ENCODE results near the gene USP7.
"Not testable (repeated sequence)": the region's sequence is repeated elsewhere in the genome, so short reads cannot be mapped to it uniquely, and the experiment has no call there.

USP7 gene

GRCh38 chr16:8921347-8921984 is 42.2 kb downstream of the USP7 start:
- no peak for DNase-seq

GRCh38 chr16:8920645-8921346 is 42.9 kb downstream of the USP7 start:
- no peak for DNase-seq

DNA sequence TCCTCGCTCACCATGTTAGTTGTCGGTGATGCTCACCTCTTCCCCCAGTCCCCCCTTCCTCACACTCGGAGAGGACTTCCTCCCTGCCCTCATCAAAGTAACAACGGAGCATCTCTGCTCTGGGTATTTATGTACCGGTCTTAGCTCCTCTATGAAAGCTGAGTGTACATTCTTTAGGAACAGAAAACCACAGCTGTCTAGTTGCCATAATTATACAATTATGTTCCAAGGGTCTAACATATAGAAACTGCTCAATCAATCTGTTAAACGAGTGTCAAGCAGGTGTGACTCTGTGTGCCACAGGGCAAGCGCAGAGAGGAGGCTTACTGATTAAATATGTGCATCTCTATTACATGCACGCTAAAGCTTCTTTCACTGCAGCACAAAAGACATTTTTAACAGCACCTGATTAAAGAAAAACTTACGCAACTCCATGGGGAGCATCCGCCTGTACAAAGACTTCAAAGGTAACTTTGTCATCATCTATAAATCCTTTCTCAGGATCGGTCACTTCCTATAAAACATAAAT is 43.7 kb downstream of the USP7 start:
- DNase-seq = no peak

GRCh38 chr16:8919089-8919933 is 44.4 kb downstream of the USP7 start:
- DNase-seq = no peak

GRCh38 chr16:8917336-8917735 is 46.4 kb downstream of the USP7 start:
- DNase-seq = not testable (repeated sequence)

DNA sequence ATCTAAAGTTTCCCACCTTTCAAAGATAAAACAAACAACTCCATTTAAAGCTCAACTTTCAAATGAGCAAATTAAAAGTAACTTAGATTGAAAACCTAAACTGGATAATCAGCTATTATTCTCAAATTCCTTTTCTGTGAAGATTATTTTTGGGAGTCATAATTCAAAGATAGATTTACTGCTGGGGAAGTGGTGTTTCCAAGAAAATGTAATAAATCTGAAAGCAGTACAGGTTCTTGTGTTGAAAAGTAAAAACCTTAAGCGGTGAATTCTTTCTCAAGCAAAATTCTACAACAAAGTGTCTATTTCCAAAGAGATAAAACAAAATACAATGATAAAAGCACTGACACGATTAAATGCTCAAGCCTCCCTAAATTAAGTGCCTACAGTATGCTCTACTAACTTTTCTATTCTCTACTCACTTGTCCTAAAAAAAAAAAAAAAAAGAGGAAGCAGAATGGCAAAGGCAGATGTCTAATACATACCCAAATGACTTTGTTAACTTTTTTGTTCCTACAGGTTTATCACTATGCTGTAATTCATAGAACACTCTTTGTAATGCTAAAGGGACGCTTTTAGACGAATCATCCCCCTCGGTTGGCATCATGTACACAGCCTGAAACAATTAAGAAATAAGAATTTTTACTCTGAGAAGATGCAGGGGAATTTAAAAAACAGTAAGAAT is 47.0 kb downstream of the USP7 start:
- DNase-seq = no peak

GRCh38 chr16:8915722-8916301 is 47.9 kb downstream of the USP7 start:
- DNase-seq = no peak

DNA sequence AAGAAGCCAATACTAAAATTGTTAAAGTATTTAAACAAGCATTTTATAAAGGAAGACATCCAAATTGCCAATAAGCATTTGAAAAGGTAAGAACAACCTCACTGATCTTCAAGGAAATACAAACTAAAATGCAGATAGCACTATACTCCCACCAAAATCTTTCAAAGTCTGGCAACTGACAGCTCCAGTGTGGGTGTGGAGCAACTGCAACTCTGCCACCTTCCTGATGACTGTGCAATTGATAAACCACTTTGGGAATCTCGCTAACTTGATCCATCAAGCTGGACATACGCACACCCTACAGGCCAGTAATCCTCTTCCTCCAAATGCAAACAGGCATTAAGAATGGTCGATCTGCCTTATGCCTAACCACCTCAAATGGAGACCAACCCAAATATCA is 49.6 kb downstream of the USP7 start:
- DNase-seq = no peak

- no peak for DNase-seq
These were observed 50.9 kb downstream of the USP7 start for GRCh38 chr16:8912793-8913192.

GRCh38 chr16:8910811-8911210 is 52.9 kb downstream of the USP7 start:
- DNase-seq = no peak

- DNase-seq = no peak
These were observed 54.8 kb downstream of the USP7 start for GRCh38 chr16:8908810-8909468.

- DNase-seq = no peak
These were observed 56.6 kb downstream of the USP7 start for GRCh38 chr16:8907096-8907495.

- DNase-seq = no peak
These were observed 57.7 kb downstream of the USP7 start for GRCh38 chr16:8905795-8906591.

DNA sequence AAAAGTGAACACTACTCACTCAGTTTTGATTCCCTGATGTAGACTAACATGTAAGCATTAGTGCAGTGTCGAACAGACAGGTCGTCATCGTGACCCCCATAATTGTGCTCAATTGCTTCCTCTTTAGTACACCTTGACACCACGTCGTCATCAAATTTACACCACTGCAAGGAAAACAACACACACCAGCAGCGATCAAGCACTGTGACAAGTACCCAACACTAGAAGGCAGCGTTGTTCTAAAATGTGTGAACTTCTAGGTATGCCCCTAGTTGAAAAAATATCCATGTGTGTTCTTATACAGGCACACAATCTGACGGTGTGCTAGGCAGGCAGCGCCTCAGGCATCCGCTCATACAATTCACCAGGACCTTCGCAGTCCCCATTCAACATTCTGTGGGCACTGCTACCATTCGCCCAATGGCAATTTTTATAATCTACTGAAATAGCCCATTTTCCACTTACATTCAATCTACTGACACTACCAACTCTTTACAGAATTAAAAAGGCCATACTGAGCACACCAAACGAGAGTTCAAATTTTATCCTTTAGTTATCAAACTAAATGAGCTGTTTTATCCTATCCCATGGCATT is 58.4 kb downstream of the USP7 start:
- DNase-seq = no peak

GRCh38 chr16:8904018-8904430 is 59.7 kb downstream of the USP7 start:
- DNase-seq = no peak

DNA sequence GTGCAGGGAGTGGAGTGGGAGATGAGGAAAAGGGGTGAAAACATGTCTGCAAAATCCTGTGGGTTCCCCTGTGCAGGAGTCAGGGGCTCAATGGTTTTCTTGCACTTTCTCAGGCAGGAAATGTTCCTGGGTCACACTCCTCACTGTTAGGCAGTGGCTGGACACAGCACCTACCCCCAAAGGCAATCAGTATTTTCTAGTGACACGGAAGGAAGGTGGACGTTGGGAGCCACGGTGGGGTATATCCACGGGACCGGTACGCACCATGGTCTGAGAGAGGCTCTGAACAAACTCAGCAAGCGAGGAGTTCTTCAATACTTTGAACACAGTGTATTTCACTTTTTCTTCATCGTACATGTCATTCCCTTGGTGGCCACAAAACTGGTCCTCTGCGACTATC is 60.7 kb downstream of the USP7 start:
- no peak for DNase-seq

DNA sequence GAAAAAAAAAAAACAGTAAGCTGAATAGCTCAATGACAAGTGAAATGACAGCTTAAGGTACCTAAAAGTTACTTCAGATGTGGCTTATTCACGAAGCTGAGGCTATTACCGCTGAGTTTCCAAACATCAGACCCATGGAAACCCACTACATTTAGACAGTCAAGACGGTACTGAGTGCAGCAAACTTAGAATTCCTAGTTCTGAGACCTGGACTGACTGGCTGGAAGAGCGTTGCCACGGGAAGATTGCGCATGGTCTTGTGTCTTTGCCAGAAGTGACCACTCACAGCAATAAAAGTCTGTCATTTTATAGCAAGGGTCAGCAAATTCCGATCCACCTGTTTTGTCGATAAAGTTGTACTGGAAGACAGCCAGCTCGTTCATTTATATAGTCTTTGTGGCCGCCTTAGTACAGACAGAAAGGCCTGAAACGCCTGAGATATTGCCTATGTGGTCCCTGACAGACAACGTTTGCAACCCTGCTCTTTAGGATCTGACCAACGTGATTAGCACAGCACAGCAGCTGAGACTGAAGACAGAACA is 62.3 kb downstream of the USP7 start:
- DNase-seq = no peak

DNA sequence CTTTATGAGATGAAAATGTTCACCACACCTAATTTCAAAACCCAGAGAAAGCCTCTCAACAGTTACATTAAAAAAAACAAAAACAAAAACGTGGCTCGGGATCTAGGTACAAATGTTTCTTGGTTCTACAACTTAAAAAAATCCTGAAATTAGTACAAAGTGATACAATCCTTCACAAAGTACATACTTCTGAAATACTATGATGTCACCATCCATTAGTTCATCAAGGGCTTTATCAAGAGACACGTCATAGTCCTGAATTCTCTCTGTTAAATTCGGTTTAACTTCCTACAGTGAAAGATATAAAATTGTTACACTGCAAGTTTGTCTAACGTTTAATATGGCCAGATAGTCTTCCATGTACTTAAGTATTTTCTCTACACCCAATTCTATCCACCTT is 63.4 kb downstream of the USP7 start:
- DNase-seq = no peak

- DNase-seq = no peak
These were observed 63.9 kb downstream of the USP7 start for GRCh38 chr16:8899709-8900317.
